Neural cell (in vitro differentiated cells): ENCODE data around the gene PDE4D. TPM values are rescaled to one million over a fixed set of nuclear protein-coding genes. Genes with fewer than 3 reads are reported as not detected.

Experiments used
- H2AFZ ChIP-seq: fragments of 200-600, 300-800 bp; sonication (generic), shearing (Covaris generic); 2 replicates; pipeline ENCODE4 v1.6.0; 2014; ENCODE audit warnings: low read depth, mild to moderate bottlenecking, antibody characterized with exemption, low read length, moderate library complexity
- H3F3A ChIP-seq: fragments of 200-600 bp; shearing (Covaris generic); 2 replicates; pipeline ENCODE4 v1.6.1; 2016; ENCODE audit warnings: mild to moderate bottlenecking, moderate library complexity, mixed read lengths, antibody characterized with exemption, low read length; ENCODE audit not compliant: insufficient read depth, poor library complexity, severe bottlenecking
- H3K27ac ChIP-seq: fragments of 200-600, 300-800 bp; sonication (generic), shearing (Covaris generic); 2 replicates; pipeline ENCODE4 v1.5.1; 2014; ENCODE audit warnings: mild to moderate bottlenecking, low read length, moderate library complexity
- H3K27me3 ChIP-seq: fragments of 300-800, 200-600 bp; sonication (generic), shearing (Covaris generic); 2 replicates; pipeline ENCODE4 v1.6.0; 2014; ENCODE audit warnings: mild to moderate bottlenecking, low read depth, low read length, moderate library complexity; ENCODE audit not compliant: insufficient read depth
- H3K36me3 ChIP-seq: fragments of 300-800, 200-600 bp; sonication (generic), shearing (Covaris generic); 2 replicates; pipeline ENCODE4 v1.5.1; 2014; ENCODE audit warnings: mild to moderate bottlenecking, antibody characterized with exemption, low read length, moderate library complexity; ENCODE audit not compliant: insufficient read depth
- H3K4me2 ChIP-seq: fragments of 300-800, 200-600 bp; sonication (generic), shearing (Covaris generic); 2 replicates; pipeline ENCODE4 v1.6.0; 2014; ENCODE audit warnings: mild to moderate bottlenecking, low read length
- H3K4me3 ChIP-seq: fragments of 300-800, 200-600 bp; sonication (generic), shearing (Covaris generic); 2 replicates; pipeline ENCODE4 v1.5.1; 2014; ENCODE audit warnings: mild to moderate bottlenecking, low read length, moderate library complexity
- H3K79me2 ChIP-seq: fragments of 200-600 bp; shearing (Covaris generic); replicated peaks from 2 replicates; pipeline ENCODE4 v1.6.0; 2014; ENCODE audit warnings: mild to moderate bottlenecking, low read length, moderate library complexity; ENCODE audit not compliant: insufficient read depth
- H3K9ac ChIP-seq: fragments of 300-800, 200-600 bp; sonication (generic), shearing (Covaris generic); 2 replicates; pipeline ENCODE4 v1.6.1; 2016; ENCODE audit warnings: mild to moderate bottlenecking, low read length, mixed read lengths
- H3K9me2 ChIP-seq: fragments of 200-600 bp; shearing (Covaris generic); 2 replicates; pipeline ENCODE4 v1.6.1; 2016; ENCODE audit warnings: mild to moderate bottlenecking, low read length, mixed read lengths; ENCODE audit not compliant: insufficient read depth
- H3K9me3 ChIP-seq: fragments of 200-600, 300-800 bp; sonication (generic), shearing (Covaris generic); 2 replicates; pipeline ENCODE4 v1.6.1; 2016; ENCODE audit warnings: mild to moderate bottlenecking, mixed run types, low read length, moderate library complexity, mixed read lengths
- H4K20me1 ChIP-seq: fragments of 200-600 bp; shearing (Covaris generic); 2 replicates; pipeline ENCODE4 v1.6.1; 2016; ENCODE audit warnings: mild to moderate bottlenecking, mixed run types; ENCODE audit not compliant: insufficient read depth
- EP300 ChIP-seq: fragments of 450-650 bp; conservative IDR thresholded peaks from 2 replicates; pipeline ENCODE4 v1.6.1; 2014; ENCODE audit warnings: antibody characterized with exemption, mild to moderate bottlenecking, moderate library complexity; ENCODE audit not compliant: poor library complexity, severe bottlenecking
- EZH2 ChIP-seq: fragments of 200-600, 300-800 bp; shearing (Covaris generic), sonication (generic); IDR thresholded peaks from 2 replicates; pipeline ENCODE4 v1.6.1; 2014; ENCODE audit warnings: antibody characterized with exemption, low read length, borderline replicate concordance, mild to moderate bottlenecking; ENCODE audit not compliant: insufficient read depth, poor library complexity, severe bottlenecking
- MXI1 ChIP-seq: fragments of 450-650 bp; conservative IDR thresholded peaks from 2 replicates; pipeline ENCODE4 v1.6.1; 2014; ENCODE audit warnings: antibody characterized with exemption, mild to moderate bottlenecking; ENCODE audit not compliant: poor library complexity, severe bottlenecking
- POLR2AphosphoS5 ChIP-seq: IDR thresholded peaks from 2 replicates; pipeline ENCODE4 v1.6.1; 2012
- RAD21 ChIP-seq: fragments of 450-650 bp; conservative IDR thresholded peaks from 2 replicates; pipeline ENCODE4 v1.6.1; 2014; ENCODE audit warnings: antibody characterized with exemption, mild to moderate bottlenecking, moderate library complexity
- SMC3 ChIP-seq: fragments of 450-650 bp; conservative IDR thresholded peaks from 2 replicates; pipeline ENCODE4 v1.6.1; 2014; ENCODE audit warnings: antibody characterized with exemption, mild to moderate bottlenecking, moderate library complexity; ENCODE audit not compliant: poor library complexity
- TAF1 ChIP-seq: IDR thresholded peaks from 2 replicates; pipeline ENCODE4 v1.6.1; 2012; ENCODE audit warnings: low read depth
- polyA plus RNA-seq: library from polyadenylated mRNA; depleted of rRNA; stranded (reverse); fragments of >200 nt; gene quantifications from 2 replicates; pipeline ENCODE4 v1.2.3, GENCODE V29; 2014
- TF ChIP-seq, protein P1 (sequence below): fragments of 450-650 bp; IDR thresholded peaks from 2 replicates; pipeline ENCODE4 v1.5.1; 2014; ENCODE audit warnings: antibody characterized with exemption, mild to moderate bottlenecking, moderate library complexity; ENCODE audit not compliant: poor library complexity, severe bottlenecking
- TF ChIP-seq, protein P2 (sequence below): IDR thresholded peaks from 2 replicates; pipeline ENCODE4 v1.6.1; 2012; ENCODE audit warnings: borderline replicate concordance

The PDE4D gene
- polyA plus RNA-seq, 1 donor from 2014 or later, result 42.8 TPM

DNA sequence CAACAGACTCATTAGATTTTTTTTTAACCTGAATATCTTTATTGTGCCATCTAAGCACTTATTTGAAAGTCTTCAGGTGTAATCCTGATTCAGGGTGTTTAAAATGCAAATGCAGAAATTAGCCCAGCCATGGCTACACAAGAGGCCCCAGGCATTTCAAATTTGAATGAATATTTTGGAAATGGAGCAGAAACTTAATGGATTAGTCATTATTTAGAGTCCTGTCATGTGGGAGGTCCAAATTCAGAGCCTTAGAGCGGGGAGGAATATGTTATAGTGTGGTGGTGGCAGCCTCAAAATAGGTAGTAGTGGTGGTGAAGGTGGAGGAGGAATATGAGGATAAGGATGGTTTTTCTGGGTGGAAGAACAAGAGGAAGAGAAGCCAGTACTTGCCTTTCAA lies 743.7 kb downstream of the PDE4D start:
- Histone ChIP-seq H3K9me3 (no peaks in the 10 kb centered on the region), H3K4me2 (no peak overlapping the region), H3F3A (no peaks in the 10 kb centered on the region), H4K20me1 (no peaks in the 10 kb centered on the region), H3K4me3 (no peak overlapping the region), H3K9me2 (no peaks in the 10 kb centered on the region), H3K36me3 (no peaks in the 10 kb centered on the region), H2AFZ (no peak overlapping the region), H3K9ac (no peak overlapping the region), H3K79me2 (no peaks in the 10 kb centered on the region), H3K27me3 (no peaks in the 10 kb centered on the region), H3K27ac (no peak overlapping the region)
- TF ChIP-seq, protein P1, sequence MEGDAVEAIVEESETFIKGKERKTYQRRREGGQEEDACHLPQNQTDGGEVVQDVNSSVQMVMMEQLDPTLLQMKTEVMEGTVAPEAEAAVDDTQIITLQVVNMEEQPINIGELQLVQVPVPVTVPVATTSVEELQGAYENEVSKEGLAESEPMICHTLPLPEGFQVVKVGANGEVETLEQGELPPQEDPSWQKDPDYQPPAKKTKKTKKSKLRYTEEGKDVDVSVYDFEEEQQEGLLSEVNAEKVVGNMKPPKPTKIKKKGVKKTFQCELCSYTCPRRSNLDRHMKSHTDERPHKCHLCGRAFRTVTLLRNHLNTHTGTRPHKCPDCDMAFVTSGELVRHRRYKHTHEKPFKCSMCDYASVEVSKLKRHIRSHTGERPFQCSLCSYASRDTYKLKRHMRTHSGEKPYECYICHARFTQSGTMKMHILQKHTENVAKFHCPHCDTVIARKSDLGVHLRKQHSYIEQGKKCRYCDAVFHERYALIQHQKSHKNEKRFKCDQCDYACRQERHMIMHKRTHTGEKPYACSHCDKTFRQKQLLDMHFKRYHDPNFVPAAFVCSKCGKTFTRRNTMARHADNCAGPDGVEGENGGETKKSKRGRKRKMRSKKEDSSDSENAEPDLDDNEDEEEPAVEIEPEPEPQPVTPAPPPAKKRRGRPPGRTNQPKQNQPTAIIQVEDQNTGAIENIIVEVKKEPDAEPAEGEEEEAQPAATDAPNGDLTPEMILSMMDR, result no peak
- no peak for TF ChIP-seq RAD21
- no peak for TF ChIP-seq TAF1
- TF ChIP-seq, protein P2, sequence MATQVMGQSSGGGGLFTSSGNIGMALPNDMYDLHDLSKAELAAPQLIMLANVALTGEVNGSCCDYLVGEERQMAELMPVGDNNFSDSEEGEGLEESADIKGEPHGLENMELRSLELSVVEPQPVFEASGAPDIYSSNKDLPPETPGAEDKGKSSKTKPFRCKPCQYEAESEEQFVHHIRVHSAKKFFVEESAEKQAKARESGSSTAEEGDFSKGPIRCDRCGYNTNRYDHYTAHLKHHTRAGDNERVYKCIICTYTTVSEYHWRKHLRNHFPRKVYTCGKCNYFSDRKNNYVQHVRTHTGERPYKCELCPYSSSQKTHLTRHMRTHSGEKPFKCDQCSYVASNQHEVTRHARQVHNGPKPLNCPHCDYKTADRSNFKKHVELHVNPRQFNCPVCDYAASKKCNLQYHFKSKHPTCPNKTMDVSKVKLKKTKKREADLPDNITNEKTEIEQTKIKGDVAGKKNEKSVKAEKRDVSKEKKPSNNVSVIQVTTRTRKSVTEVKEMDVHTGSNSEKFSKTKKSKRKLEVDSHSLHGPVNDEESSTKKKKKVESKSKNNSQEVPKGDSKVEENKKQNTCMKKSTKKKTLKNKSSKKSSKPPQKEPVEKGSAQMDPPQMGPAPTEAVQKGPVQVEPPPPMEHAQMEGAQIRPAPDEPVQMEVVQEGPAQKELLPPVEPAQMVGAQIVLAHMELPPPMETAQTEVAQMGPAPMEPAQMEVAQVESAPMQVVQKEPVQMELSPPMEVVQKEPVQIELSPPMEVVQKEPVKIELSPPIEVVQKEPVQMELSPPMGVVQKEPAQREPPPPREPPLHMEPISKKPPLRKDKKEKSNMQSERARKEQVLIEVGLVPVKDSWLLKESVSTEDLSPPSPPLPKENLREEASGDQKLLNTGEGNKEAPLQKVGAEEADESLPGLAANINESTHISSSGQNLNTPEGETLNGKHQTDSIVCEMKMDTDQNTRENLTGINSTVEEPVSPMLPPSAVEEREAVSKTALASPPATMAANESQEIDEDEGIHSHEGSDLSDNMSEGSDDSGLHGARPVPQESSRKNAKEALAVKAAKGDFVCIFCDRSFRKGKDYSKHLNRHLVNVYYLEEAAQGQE, result no peak
- no peak for TF ChIP-seq EP300
- TF ChIP-seq EZH2, result no peak
- TF ChIP-seq POLR2AphosphoS5, result no peak
- TF ChIP-seq MXI1, result no peak
- TF ChIP-seq SMC3, result no peak

DNA sequence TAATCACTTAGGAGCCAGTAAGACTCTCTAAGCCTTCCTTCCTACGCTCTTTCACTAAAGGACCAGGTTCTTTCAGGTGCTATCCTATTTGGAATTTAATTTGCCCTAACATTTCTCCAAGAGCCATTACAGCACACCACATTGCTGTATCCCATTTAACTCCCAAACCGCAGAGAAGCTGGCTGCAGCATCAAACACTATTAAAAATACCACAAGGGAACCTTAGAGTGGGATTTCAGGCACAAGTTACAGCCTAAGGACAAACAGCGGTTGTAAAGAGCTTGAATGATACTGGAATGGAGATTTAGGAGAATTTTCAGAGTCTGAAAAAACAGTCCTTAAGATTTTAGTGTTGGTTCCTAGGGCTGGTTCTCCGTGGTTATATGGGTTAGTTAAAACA lies 744.3 kb downstream of the PDE4D start:
- no peak overlapping the region for H2AFZ ChIP-seq

More for the DNA sequence above, 744.3 kb downstream of the PDE4D start:
- Histone ChIP-seq H3F3A (no peaks in the 10 kb centered on the region), H3K9ac (no peak overlapping the region), H3K36me3 (no peaks in the 10 kb centered on the region), H3K27me3 (no peaks in the 10 kb centered on the region), H3K4me2 (no peak overlapping the region), H3K4me3 (no peak overlapping the region), H4K20me1 (no peaks in the 10 kb centered on the region), H3K79me2 (no peaks in the 10 kb centered on the region), H3K27ac (no peak overlapping the region), H3K9me2 (no peaks in the 10 kb centered on the region), H3K9me3 (no peaks in the 10 kb centered on the region)
- TF ChIP-seq SMC3 (no peak), RAD21 (no peak), POLR2AphosphoS5 (no peak), TAF1 (no peak), EP300 (no peak), MXI1 (no peak), EZH2 (no peak)
- TF ChIP-seq, protein P1, result no peak
- TF ChIP-seq, protein P2, result no peak
